Fibroblast of villous mesenchyme (primary cell): ENCODE results near the gene TP53RK. TPM values are rescaled to one million over a fixed set of nuclear protein-coding genes. Genes with fewer than 3 reads are reported as not detected.
A peak's percentile ranks its signal among the peaks of the same experiment; 100 is the strongest.

ENCODE experiments used
- DNase-seq: peaks from one replicate; pipeline ENCODE4 v3.0.0-alpha.2; 2010; ENCODE audit warnings: low read depth
- H3K4me3 ChIP-seq: 2 replicates; pipeline ENCODE4 v1.5.1; 2011; ENCODE audit warnings: low read depth, mild to moderate bottlenecking, low read length
- CTCF ChIP-seq: IDR thresholded peaks from 2 replicates; pipeline ENCODE4 v1.5.1; 2012; ENCODE audit warnings: low read depth, mild to moderate bottlenecking, low read length; ENCODE audit not compliant: insufficient read depth
- total RNA-seq: library from RNA; depleted of rRNA; stranded (reverse); fragments of >200 nt; gene quantifications from 2 replicates; pipeline ENCODE4 v1.2.3, GENCODE V29; 2012

Gene TP53RK
- 23.2 and 26.3 TPM in 2 replicates for total RNA-seq

GRCh38 chr20:46689082-46689753, at the start of gene TP53RK:
Gene TP53RK (minus strand): TSS chr20:46689444. CDS start chr20:46689414, 30 bp downstream.
- peak; percentile 100 for DNase-seq
- TF ChIP-seq CTCF = peak; percentile 15
- H3K4me3 ChIP-seq = peak within 1 kb of the TSS; percentile 87

- peak; percentile 67 for DNase-seq
- TF ChIP-seq CTCF = no peak
- H3K4me3 ChIP-seq = no peak overlapping the region
These were observed 46.2 kb upstream of the TP53RK start for GRCh38 chr20:46735436-46735835.

- TF ChIP-seq CTCF = no peak
- no peak overlapping the region for H3K4me3 ChIP-seq
These were observed 42.5 kb upstream of the TP53RK start for GRCh38 chr20:46731770-46732169.

GRCh38 chr20:46725186-46726165, 36.2 kb upstream of the TP53RK start:
- no peak overlapping the region for H3K4me3 ChIP-seq
- DNase-seq = no peak
- no peak for TF ChIP-seq CTCF

More at GRCh38 chr20:46731770-46732169, 42.5 kb upstream of the TP53RK start:
- no peak for DNase-seq

GRCh38 chr20:46724343-46724959, 35.2 kb upstream of the TP53RK start:
- no peak for TF ChIP-seq CTCF
- no peak for DNase-seq
- H3K4me3 ChIP-seq = no peak overlapping the region

- no peak for DNase-seq
- TF ChIP-seq CTCF = no peak
- H3K4me3 ChIP-seq = no peak overlapping the region
These were observed 33.8 kb upstream of the TP53RK start for GRCh38 chr20:46723039-46723438.
